GM23338 (cell line): ENCODE measurements around the gene OBSL1. TPM values are rescaled to one million over a fixed set of nuclear protein-coding genes. Genes with fewer than 3 reads are reported as not detected.

Experiments
- ATAC-seq: fragments of 200-7000 bp; cut with Tn5 transposase; 3 replicates; pipeline ENCODE4 v1.9.1; 2020
- DNase-seq: peaks from one replicate; pipeline ENCODE4 v3.0.0-alpha.2; 2015; ENCODE audit warnings: low spot score
- H2AFZ ChIP-seq: fragments of 200-600 bp; sonication (generic); 2 replicates; pipeline ENCODE4 v1.8.0; 2016; ENCODE audit warnings: antibody characterized with exemption, mild to moderate bottlenecking, moderate library complexity
- H3F3A ChIP-seq: fragments of 200-600 bp; sonication (generic); replicated peaks from 2 replicates; pipeline ENCODE4 v1.8.0; 2017; ENCODE audit warnings: antibody characterized with exemption, mixed run types, low read depth
- H3K27ac ChIP-seq: fragments of 200-600 bp; sonication (generic); 2 replicates; pipeline ENCODE4 v1.6.1; 2016; ENCODE audit warnings: low read depth
- H3K27me3 ChIP-seq: fragments of 200-600 bp; sonication (generic); 2 replicates; pipeline ENCODE4 v1.8.0; 2016; ENCODE audit warnings: mild to moderate bottlenecking, mixed run types, moderate library complexity; ENCODE audit not compliant: insufficient read depth
- H3K36me3 ChIP-seq: fragments of 200-600 bp; sonication (generic); 2 replicates; pipeline ENCODE4 v1.8.0; 2016; ENCODE audit warnings: mild to moderate bottlenecking; ENCODE audit not compliant: insufficient read depth
- H3K4me1 ChIP-seq: fragments of 200-600 bp; sonication (generic); 2 replicates; pipeline ENCODE4 v1.8.0; 2016; ENCODE audit warnings: mild to moderate bottlenecking, moderate library complexity; ENCODE audit not compliant: insufficient read depth
- H3K4me2 ChIP-seq: fragments of 200-600 bp; sonication (generic); 2 replicates; pipeline ENCODE4 v1.7.1; 2017; ENCODE audit warnings: mixed run types
- H3K4me3 ChIP-seq: fragments of 200-600 bp; sonication (generic); 2 replicates; pipeline ENCODE4 v1.6.1; 2016; ENCODE audit warnings: mixed run types
- H3K79me2 ChIP-seq: fragments of 200-600 bp; sonication (generic); replicated peaks from 2 replicates; pipeline ENCODE4 v1.8.0; 2017; ENCODE audit warnings: mild to moderate bottlenecking; ENCODE audit not compliant: insufficient read depth
- H3K9me2 ChIP-seq: fragments of 200-600 bp; sonication (generic); 2 replicates; pipeline ENCODE4 v1.8.0; 2017; ENCODE audit not compliant: insufficient read depth
- H4K20me1 ChIP-seq: fragments of 200-600 bp; sonication (generic); replicated peaks from 2 replicates; pipeline ENCODE4 v1.8.0; 2017; ENCODE audit warnings: mild to moderate bottlenecking; ENCODE audit not compliant: insufficient read depth
- H3K27ac Mint-ChIP-seq: 2 replicates; pipeline ENCODE4 v1.8.0; 2020; ENCODE audit warnings: inconsistent platforms, mild to moderate bottlenecking, moderate library complexity, mixed read lengths
- H3K27me3 Mint-ChIP-seq: 3 replicates; pipeline ENCODE4 v1.8.0; 2022; ENCODE audit warnings: low read depth, mild to moderate bottlenecking, moderate library complexity, mixed read lengths, inconsistent platforms; ENCODE audit not compliant: insufficient read depth, poor library complexity
- H3K36me3 Mint-ChIP-seq: 3 replicates; pipeline ENCODE4 v1.8.0; 2021; ENCODE audit warnings: low read depth, mild to moderate bottlenecking, inconsistent platforms, moderate library complexity, mixed read lengths
- H3K4me1 Mint-ChIP-seq: 3 replicates; pipeline ENCODE4 v1.8.0; 2020; ENCODE audit warnings: mild to moderate bottlenecking, inconsistent platforms, mixed read lengths
- H3K4me3 Mint-ChIP-seq: 3 replicates; pipeline ENCODE4 v1.8.0; 2021; ENCODE audit warnings: moderate library complexity, mild to moderate bottlenecking, inconsistent platforms, mixed read lengths
- H3K9me3 Mint-ChIP-seq: 3 replicates; pipeline ENCODE4 v1.8.0; 2020; ENCODE audit warnings: moderate library complexity, mild to moderate bottlenecking, inconsistent platforms, mixed read lengths
- CREB1 ChIP-seq: fragments of 250-450 bp; sonication (Bioruptor Pico); IDR thresholded peaks from 2 replicates; pipeline ENCODE4 v1.5.0; 2020; ENCODE audit warnings: low read depth, mild to moderate bottlenecking, moderate library complexity
- EZH2 ChIP-seq: fragments of 200-600 bp; sonication (generic); IDR thresholded peaks from one replicate; pipeline ENCODE4 v1.8.0; 2017; ENCODE audit warnings: antibody characterized with exemption, mild to moderate bottlenecking, low read depth; ENCODE audit not compliant: unreplicated experiment
- STAT1 ChIP-seq: IDR thresholded peaks from one replicate; pipeline ENCODE4 v1.6.1; 2016; ENCODE audit warnings: antibody characterized with exemption; ENCODE audit not compliant: unreplicated experiment
- ZNF114 ChIP-seq: fragments of 250-450 bp; sonication (Bioruptor Pico); IDR thresholded peaks from 2 replicates; pipeline ENCODE4 v1.5.0; 2020; ENCODE audit warnings: mild to moderate bottlenecking, moderate library complexity
- polyA plus RNA-seq: library from polyadenylated mRNA; unstranded; fragments of >200 nt; fragmentation: Nextera tagmentation; extraction: Ambion mirVana; gene quantifications from 2 replicates; pipeline ENCODE4 v1.2.1, GENCODE V29; 2016
- total RNA-seq: library from RNA; depleted of rRNA; stranded (reverse); fragments of >200 nt; shearing (Covaris generic); gene quantifications from 2 replicates; pipeline ENCODE4 v1.2.3, GENCODE V29; 2014
- TF ChIP-seq, protein P1 (sequence below): fragments of 250-450 bp; sonication (Bioruptor Pico); IDR thresholded peaks from 2 replicates; pipeline ENCODE4 v1.5.0; 2020; ENCODE audit warnings: mild to moderate bottlenecking, moderate library complexity
- TF ChIP-seq, protein P2 (sequence below): IDR thresholded peaks from 2 replicates; pipeline ENCODE4 v1.6.1; 2016; ENCODE audit warnings: antibody characterized with exemption

Gene OBSL1
- total and polyA plus RNA-seq, 2 experiments from 2014 or later = 94.9 to 207 TPM

DNA sequence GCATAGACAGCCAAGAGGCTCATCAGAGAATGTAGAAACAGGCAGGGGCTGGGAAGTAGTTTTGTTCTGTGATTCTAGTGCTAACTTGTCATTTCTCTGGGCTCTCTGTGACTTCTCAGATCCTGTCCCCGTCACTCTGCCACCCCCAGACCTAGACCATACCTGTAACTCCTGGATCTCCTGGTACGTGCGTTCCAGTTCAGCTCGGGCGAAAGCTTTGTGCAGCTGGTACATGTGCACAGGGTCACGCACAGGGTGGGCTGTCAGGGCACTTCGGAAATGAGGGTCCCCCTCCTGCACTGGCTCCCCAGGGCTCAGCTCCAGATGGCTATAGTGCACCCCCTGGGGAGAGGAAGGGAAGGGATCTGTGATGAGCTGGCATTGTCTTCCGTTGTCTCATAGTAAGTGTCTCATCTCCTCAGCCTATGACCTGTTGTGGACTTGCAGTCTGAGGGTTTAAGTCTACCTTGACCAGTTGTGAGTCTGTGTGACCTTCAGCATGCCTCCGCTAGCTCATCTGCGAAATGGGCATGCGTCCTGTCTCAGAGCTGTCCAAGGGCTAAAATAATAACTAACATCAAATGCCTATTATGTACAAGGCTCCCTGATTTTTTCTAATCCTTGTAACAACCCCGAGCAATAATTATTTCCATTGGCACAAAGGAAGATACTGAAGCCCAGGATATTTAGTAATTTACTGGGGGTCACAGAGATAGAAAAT, 30.4 kb downstream of the OBSL1 start:
- peak overlapping the region; percentile 33; the same call in 1 of the 3 replicates for H3K4me3 Mint-ChIP-seq
- peaks cover 29% of the 10 kb centered on the region for H3K27me3 Mint-ChIP-seq
- no peak for DNase-seq

More for the DNA sequence above, 30.4 kb downstream of the OBSL1 start:
- H3K79me2 ChIP-seq = peaks cover 14% of the 10 kb centered on the region
- H2AFZ ChIP-seq = no peak overlapping the region
- no peak overlapping the region for H3K27ac Mint-ChIP-seq
- peaks cover 41% of the 10 kb centered on the region for H3K4me1 Mint-ChIP-seq
- no peak for ATAC-seq
- H3K27ac ChIP-seq = no peak overlapping the region
- H3K4me1 ChIP-seq = peaks cover 29% of the 10 kb centered on the region
- H3K9me3 Mint-ChIP-seq = no peaks in the 10 kb centered on the region; the same call in 2 of the 3 replicates
- no peak for TF ChIP-seq CREB1
- TF ChIP-seq, protein P1, sequence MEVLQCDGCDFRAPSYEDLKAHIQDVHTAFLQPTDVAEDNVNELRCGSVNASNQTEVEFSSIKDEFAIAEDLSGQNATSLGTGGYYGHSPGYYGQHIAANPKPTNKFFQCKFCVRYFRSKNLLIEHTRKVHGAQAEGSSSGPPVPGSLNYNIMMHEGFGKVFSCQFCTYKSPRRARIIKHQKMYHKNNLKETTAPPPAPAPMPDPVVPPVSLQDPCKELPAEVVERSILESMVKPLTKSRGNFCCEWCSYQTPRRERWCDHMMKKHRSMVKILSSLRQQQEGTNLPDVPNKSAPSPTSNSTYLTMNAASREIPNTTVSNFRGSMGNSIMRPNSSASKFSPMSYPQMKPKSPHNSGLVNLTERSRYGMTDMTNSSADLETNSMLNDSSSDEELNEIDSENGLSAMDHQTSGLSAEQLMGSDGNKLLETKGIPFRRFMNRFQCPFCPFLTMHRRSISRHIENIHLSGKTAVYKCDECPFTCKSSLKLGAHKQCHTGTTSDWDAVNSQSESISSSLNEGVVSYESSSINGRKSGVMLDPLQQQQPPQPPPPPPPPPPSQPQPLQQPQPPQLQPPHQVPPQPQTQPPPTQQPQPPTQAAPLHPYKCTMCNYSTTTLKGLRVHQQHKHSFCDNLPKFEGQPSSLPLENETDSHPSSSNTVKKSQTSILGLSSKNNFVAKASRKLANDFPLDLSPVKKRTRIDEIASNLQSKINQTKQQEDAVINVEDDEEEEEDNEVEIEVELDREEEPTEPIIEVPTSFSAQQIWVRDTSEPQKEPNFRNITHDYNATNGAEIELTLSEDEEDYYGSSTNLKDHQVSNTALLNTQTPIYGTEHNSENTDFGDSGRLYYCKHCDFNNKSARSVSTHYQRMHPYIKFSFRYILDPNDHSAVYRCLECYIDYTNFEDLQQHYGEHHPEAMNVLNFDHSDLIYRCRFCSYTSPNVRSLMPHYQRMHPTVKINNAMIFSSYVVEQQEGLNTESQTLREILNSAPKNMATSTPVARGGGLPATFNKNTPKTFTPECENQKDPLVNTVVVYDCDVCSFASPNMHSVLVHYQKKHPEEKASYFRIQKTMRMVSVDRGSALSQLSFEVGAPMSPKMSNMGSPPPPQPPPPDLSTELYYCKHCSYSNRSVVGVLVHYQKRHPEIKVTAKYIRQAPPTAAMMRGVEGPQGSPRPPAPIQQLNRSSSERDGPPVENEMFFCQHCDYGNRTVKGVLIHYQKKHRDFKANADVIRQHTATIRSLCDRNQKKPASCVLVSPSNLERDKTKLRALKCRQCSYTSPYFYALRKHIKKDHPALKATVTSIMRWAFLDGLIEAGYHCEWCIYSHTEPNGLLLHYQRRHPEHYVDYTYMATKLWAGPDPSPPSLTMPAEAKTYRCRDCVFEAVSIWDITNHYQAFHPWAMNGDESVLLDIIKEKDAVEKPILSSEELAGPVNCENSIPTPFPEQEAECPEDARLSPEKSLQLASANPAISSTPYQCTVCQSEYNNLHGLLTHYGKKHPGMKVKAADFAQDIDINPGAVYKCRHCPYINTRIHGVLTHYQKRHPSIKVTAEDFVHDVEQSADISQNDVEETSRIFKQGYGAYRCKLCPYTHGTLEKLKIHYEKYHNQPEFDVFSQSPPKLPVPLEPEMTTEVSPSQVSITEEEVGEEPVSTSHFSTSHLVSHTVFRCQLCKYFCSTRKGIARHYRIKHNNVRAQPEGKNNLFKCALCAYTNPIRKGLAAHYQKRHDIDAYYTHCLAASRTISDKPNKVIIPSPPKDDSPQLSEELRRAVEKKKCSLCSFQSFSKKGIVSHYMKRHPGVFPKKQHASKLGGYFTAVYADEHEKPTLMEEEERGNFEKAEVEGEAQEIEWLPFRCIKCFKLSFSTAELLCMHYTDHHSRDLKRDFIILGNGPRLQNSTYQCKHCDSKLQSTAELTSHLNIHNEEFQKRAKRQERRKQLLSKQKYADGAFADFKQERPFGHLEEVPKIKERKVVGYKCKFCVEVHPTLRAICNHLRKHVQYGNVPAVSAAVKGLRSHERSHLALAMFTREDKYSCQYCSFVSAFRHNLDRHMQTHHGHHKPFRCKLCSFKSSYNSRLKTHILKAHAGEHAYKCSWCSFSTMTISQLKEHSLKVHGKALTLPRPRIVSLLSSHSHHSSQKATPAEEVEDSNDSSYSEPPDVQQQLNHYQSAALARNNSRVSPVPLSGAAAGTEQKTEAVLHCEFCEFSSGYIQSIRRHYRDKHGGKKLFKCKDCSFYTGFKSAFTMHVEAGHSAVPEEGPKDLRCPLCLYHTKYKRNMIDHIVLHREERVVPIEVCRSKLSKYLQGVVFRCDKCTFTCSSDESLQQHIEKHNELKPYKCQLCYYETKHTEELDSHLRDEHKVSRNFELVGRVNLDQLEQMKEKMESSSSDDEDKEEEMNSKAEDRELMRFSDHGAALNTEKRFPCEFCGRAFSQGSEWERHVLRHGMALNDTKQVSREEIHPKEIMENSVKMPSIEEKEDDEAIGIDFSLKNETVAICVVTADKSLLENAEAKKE (CRISPR knock-in tag) = no peak
- TF ChIP-seq EZH2 = no peak
- TF ChIP-seq, protein P2, sequence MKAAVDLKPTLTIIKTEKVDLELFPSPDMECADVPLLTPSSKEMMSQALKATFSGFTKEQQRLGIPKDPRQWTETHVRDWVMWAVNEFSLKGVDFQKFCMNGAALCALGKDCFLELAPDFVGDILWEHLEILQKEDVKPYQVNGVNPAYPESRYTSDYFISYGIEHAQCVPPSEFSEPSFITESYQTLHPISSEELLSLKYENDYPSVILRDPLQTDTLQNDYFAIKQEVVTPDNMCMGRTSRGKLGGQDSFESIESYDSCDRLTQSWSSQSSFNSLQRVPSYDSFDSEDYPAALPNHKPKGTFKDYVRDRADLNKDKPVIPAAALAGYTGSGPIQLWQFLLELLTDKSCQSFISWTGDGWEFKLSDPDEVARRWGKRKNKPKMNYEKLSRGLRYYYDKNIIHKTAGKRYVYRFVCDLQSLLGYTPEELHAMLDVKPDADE = no peak
- TF ChIP-seq STAT1 = no peak
- no peak for TF ChIP-seq ZNF114 (CRISPR knock-in tag)
- H3K9me2 ChIP-seq = no peaks in the 10 kb centered on the region
- peaks cover 9% of the 10 kb centered on the region; the same call in 1 of the 2 replicates for H3K27me3 ChIP-seq
- H3K4me3 ChIP-seq = no peak overlapping the region
- peaks cover 23% of the 10 kb centered on the region for H4K20me1 ChIP-seq
- H3K36me3 Mint-ChIP-seq = peaks cover 33% of the 10 kb centered on the region
- H3K36me3 ChIP-seq = peaks cover 9% of the 10 kb centered on the region
- H3F3A ChIP-seq = peaks cover 19% of the 10 kb centered on the region
- no peak overlapping the region for H3K4me2 ChIP-seq
